HG03520 (cell line): Measurements from ENCODE around the gene KIAA1671.
"Not testable (repeated sequence)": the region's sequence is repeated elsewhere in the genome, so short reads cannot be mapped to it uniquely, and the experiment has no call there.

Source experiments
- ATAC-seq: cut with Tn5 transposase; IDR thresholded peaks from one replicate; pipeline ENCODE4 v1.9.1; 2021; ENCODE audit warnings: mild to moderate bottlenecking, moderate library complexity; ENCODE audit not compliant: unreplicated experiment

The KIAA1671 gene

DNA sequence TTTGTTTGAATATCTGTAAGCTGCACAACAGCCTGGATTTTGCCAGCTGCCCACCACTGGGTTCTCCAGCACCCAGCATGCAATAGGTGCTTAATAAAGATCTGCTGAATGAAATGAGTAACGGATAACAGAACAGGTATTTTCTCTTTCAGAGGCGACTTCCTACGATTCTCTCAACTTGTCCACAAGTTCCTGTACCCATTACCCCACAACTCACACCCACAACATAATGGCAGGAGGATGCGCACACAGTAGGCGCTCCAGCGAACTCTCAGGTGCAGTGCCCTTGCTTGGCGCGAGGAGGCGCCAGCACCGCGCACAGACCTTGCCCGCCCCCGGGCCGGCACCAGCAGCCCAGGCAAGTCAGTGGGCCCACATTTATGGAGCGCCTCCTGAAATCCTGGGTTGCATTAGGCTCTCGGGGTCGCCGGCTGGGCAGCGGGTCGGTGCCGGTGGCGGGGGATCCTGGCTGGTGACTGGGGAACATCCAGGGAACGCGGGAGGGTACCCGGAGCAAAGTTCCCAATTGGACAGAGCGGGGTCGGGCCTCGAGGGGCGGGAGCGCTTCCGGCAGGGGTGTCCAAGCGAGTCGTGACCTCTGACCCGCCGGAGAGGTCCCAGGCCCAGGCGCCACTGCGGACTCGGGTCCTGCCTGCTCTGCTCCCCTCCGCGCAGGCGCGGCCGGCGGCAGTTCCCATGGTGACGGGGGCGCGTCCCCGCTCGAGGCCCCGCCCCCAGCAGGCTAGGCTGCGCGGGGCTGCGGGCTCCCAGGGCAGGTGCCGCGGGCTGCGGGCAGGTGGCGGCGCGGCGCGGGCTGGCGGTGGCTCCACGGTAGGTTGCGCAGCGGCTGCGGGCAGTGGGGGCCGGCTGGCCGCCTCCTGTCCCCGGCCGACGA, at the start of gene KIAA1671:
Gene KIAA1671 (plus strand): TSS at position 775 of the 895 bp plus-strand sequence. CDS start 75,284 bp downstream, outside the sequence.
- peak; percentile 60 for ATAC-seq

DNA sequence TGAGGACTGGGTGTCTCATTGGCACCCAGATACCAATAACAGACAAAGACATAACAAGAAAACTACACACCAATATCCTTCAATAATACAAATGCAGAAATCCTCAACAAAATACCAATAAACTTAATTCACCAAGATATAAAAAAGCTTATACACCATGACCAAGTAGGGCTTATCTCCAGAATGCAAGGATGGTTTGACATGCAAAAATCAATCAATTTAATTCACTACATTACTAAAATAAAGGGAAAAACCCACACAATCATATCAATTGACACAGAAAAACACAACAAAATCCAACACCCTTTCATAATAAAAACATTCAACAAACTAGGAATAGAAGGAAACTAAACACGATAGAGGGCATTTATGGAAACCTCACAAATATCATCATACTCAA, 46.6 kb upstream of the KIAA1671 start:
- ATAC-seq = no peak

DNA sequence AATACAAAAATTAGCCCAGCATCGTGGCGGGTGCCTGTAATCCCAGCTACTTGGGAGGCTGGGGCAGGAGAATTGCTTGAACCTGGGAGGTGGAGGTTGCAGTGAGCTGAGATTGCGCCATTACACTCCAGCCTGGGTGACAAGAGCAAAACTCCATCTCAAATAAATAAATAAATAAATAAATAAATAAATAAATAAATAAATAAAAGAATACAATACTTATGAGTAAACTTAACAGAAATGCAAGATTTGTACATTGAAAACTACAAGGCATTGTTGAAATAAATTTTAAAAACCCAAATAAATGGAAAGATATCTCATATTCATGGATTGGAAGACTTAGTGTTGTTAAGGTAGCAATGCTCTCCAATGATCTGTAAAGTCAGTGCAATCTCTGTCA, 45.4 kb upstream of the KIAA1671 start:
- ATAC-seq = not testable (repeated sequence)

DNA sequence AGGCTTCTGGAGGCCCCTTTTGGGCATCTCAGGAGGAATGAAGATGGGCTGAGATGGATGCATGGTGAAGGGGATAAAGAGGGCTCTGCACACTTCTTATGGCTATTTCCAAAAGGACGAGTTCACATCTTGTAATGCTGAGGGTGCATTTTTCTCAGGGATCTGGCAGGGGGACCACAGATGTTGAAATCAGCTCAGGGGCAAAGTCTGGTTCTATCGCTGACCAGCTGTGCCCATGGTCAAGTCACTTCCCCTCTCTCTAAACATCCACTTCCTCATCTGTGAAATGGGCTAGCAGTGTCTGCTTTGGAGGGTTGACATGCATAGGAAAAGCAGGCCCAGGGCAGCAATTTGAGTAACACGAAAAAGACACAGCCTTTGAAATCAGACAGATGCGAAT, 32.5 kb upstream of the KIAA1671 start:
- ATAC-seq = no peak

DNA sequence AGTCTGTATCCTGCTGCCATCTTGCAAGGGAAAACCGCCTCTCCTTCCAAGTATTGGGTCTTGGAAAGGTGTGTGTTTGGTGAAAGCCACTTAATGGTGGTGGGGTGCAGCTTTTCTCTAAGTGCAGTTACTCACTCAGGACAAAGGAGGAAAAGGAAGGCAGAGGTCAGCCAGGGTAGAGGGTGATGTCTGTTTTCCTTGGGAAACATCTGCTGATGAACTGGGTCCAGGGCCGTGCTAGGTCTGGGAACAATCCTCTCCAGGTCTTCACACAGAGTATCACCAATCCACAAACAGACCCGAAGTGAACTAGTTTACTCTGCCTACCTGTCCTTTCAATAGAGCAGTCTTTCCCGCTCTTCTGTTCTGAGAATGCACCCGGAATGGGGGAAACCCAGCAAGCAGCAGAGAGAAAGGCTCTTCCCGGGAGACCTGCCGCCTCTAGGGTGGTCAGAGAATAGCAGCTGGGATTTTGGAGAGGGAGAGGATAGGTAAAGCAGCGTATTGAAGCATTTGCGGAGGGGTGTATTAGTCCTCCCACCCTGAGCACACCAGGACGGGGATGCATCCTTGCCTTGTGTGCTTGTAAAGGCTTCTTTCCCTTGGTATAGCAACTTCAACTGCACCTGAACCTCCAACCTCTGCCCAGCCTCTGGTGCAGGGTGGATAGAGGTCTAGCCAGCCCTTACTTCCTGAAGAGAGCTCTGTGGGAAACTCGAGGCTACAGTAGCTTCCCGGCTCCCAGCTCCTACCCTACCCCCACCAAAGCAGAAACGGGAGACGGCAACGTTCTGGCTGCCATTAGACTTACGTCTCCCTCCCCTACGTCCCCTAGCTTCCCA, 26.7 kb upstream of the KIAA1671 start:
- no peak for ATAC-seq

DNA sequence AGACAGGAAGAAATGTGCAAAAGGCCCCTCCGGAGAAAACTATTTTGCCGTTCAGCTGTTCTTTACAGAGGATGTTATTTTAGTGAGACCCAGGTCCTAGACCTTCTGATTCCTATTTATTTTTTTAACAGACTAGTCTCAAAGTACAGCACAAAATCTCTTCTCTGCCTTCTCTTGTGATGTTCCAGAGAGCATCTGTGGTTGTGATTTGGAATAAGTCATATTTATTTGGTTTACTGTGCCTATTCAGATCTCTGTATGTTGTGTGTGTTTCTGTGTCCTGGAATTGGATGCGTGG, 26.1 kb upstream of the KIAA1671 start:
- ATAC-seq = no peak

DNA sequence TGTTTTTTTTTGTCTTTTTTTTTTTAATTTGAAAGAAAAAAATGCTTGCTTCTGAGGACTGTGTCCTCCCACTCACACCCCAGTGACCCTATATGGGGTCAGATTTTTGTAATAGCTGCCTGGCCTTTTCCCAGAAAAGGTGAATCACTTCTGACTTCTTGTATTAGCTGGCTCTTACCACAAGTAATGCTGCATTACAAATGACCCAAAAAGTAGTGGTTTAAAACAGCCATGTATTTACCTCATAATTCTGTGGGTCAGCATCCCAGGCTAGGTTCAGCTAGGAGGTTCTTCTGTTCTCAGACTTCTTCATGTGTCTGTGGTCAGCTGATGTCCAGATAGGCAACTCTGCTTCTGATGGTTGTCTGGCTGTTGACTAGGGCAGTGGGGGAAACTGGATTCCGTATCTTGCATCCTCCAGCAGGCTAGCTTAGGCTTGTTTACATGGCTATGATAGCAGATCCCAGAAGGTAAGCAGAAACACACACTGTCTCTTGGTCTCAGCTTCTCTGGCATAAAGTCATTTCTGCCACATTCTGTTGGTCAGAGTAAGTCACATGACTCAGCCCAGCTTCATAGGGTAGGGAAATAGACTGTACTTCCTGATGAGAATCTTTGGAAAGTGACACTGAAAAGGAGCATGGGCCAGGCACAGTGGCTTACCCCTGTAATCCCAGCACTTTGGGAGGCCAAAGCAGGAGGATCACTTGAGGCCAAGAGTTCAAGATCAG, 25.5 kb upstream of the KIAA1671 start:
- no peak for ATAC-seq

DNA sequence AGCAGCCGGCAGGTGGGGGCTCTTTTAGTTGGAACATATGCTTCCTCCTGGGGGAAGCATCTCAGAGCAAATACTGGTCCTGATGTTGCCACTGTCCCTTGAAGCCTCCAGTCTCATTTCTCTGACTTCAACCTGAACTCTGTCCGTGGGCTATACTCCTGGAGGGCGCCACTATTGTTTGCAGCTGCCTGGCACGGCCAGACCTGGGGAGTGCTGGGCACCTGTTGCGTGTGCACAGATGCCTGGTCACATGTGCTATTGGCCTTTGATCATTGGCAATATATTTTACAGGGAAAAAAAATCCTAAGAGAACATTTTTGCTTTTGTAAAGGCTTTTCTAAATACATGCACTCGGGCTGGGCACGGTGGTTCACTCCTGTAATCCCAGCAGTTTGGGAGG, 24.2 kb upstream of the KIAA1671 start:
- no peak for ATAC-seq

DNA sequence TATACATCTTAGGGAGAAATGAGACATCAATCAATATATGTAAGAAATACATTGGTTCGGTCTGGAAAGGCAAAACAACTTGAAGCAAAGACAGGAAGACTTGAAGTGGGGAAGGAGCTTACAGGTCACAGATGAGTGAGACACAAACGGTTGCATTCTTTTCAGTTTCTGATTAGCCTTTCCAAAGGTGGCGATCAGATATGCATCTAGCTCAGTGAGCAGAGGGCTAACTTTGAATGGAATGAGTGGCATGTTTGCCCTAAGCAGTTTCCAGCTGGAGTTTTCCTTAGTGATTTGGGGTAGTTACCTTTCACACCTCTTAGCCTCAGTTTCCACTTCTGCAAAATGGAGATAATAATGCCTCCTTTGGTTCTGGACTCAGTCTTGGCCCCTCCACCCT, 21.8 kb upstream of the KIAA1671 start:
- ATAC-seq = no peak

DNA sequence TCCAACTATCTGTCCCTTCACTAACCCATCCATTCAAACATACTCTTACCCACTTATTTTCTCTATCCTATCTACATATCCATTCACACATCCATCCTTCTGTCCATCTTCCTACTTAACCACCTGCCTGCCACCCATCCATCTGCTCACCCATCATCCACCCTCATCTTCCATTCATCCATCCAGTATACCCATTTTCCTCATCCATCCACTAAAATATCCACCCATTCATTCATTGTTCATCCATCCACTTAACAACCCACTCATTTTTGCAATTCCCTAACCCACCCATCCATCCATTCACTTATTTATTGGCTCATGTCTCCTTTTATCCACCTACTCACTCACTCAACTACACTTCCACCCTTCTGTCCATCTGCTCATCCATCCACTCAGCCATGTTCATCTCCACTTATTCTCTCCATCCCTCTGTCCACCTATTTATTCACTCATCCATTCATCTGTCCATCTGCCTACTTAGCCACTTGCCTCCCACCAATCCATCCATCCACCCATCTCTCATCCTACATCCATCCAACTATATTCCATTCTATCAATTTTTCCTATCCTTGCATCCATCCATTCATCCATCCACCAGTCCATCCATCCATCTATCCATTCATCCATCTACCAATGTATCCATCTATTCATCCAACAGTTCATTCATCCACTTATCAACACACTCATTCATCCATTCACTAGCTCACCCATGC, 16.6 kb upstream of the KIAA1671 start:
- no peak for ATAC-seq

DNA sequence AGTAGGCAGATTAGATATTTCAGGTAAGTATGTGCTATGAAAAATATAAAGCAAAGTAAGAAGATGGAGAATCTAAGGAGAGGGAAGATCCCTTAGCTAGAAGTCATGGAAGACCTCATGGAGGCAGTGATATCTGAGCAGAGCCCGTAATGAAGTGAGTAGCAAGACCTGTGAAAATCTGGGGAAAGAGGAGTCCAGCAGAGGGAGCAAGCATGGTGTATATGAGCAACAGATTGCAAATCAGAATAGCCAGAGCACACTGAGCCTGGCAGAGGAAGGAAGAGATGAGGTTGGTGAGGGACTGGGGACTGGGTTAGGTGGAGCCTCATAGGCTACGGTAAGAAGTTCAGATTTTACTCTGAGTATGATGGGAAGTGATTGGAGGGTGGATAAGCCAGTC, 15.4 kb upstream of the KIAA1671 start:
- ATAC-seq = no peak

DNA sequence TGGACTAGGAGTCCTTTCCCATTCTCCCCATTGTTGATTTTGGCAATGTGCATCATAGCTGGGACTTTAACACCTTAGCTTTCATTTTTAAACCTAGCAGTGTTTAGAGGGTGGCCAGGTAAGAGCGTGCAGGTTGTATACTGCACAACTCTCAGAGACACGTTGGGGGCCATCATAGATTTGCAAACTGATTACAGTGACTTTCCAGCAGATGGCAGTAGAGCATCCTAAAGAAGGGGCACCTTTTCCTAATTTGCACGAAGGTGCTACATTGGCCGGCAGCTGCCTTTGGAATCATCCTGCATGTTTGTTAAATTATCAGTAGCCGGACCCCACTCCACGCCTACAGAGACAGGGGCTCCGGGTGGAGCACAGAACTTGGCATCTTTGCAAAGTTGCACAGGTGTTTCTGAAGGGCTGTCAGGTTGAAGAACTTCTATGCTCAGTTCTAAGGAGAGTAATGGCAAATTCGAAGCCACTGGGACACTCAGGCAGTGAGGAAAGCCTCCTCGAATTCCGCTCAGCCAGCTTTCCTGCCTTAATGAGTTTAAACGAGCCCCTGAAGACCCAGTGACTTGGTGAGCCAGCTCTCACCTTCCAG, 13.7 kb upstream of the KIAA1671 start:
- ATAC-seq = no peak

DNA sequence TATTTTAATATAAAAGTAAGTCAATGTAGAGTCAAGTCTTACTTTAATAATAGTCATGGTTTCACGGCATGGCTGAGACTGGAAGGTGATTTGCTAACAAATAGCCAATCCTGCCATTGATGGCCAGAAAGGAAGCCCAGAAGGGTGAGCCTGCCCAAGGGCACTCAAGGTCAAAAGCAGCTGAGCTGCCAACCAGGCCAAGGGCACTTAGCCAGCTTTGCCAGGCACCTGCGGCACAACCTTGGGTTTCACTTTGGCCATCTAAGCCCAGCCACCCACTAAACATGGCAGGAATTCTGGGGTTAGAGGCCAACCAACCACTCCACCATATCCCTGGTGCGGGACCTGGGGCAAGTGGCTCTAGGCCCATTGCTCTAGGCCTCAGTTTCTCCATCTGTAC, 10.2 kb upstream of the KIAA1671 start:
- no peak for ATAC-seq

DNA sequence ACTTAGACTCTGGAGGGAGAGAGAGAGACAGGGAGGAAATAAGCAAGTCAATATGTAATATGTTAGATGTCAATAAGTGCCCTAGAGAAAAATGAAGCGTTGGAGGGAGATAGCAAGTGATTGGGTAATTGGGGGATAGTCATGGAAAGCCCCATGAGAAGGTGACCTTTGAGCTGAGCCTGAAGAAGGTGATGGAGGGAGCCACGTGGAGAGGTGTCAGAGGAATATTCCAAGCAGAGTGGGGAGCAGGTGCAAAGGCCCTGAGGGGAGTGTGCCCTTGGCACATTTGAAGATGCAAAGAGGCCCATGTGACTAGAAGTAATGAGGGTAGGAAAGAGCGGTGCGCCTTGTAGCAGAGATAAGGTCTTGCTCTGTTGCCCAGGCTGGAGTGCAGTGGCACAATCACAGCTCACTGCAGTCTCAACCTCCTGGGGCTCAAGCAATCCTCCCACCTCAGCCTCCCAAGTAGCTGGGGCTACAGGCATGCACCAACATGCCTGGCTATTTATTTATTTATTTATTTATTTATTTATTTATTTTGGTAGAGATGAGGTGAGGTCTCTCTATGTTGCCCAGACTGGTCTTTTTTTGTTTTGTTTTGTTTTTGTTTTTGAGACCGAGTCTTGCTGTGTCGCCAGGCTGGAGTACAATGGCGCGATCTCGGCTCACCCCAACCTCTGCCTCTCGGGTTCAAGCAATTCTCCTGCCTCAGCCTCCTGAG, 8.1 kb upstream of the KIAA1671 start:
- no peak for ATAC-seq

DNA sequence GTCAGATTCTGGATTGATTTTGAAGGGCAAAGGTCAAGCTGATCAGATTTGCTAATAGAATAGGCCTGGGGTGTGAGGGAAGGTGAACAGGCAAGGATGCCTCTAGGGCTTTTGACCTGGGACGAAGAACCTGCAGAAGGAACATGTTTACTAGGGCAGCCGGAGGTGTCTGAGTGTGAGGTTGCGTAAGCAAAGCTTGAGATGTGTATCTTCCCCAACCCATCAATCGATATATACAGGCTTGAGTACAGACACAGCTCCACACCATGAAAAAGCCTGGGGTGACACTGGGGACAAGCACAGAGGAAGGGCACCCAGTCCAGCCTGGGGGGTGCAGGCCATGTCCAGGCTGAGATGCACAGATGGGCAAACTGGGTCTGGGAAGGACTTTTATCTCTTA, 7.1 kb upstream of the KIAA1671 start:
- ATAC-seq = no peak

DNA sequence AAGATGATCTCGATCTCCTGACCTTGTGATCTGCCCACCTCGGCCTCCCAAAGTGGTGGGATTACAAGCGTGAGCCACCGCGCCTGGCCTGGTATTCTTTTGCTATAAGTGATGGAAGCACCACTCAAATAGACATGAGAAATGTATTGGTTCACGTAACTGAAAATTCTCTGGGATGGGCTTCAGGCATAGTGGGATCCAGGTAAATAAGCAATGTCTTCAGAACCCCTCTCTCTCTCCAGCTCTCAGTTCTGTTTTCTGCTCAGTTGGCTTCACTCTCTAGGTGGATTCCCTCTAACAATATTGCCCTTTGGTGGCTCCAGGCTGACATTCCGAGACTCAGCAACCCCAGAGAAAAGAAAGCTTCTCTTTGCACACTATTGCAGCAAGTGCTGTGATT, 5.1 kb upstream of the KIAA1671 start:
- no peak for ATAC-seq

DNA sequence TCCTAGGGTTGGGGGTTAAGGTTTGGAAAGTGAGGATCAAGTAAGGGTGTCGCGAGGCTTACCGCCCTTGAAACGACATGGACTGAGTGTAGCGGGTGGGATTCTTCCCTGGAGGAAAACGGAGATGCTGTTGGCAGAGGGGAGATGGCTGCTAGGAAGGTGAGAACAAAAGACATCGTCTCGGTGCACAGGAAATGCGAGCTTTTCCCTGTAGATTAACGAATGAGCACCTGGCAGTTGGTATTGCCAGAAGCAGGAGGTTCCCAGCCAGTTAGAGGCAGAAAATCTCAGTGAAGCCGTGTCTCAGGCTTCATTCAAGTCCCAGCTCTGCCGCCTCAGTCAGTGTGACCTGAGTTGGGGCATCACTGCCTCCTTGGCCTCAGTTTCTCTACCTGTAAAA, 4.6 kb upstream of the KIAA1671 start:
- ATAC-seq = no peak

DNA sequence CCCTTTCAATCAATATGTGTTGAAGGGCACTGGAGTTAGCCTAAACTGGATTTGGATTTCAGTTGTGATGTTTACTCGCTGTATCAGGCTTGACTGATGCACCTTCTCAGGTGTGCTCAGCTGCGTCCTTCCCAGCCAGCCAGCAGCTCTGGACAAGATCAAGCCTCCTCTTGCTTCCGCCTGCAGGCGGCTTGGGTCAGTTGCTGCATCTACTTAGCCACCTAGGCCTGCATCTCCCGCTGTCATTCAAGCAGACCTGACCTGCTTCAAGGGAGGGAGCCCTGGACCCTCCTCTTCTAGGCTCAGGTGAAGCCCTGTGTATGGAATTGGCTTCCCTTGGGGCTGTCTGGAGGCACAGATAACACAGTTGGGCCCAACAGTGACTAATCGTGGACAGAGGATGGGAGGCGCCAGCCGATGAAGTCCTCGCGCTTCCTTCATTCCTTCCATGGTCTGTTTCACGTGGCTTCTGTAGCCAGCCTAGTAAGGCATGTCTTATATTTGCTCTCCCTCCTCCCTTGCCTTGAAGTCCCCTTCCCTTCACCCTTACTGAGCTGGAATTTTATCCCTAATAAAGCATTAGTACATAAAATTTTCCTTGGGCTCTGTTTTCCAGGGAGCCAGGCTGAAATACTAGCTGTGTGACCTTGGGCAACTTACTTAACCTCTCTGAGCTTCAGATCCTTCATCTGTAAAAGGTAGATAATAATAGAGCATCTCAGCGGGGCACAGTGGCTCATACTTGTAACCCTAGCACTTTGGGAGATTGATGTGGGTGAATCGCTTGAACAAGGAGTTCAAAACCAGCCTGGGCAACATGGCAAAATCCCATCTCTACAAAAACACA, 3.9 kb upstream of the KIAA1671 start:
- no peak for ATAC-seq
